COR-L47 (cell line): ENCODE results near the gene DOK1.
"Not testable (repeated sequence)": the region's sequence is repeated elsewhere in the genome, so short reads cannot be mapped to it uniquely, and the experiment has no call there.

ENCODE experiments used
- DNase-seq: peaks from one replicate; lab custom pipeline; 2025; lab: John Stamatoyannopoulos, UW

DOK1 gene

DNA sequence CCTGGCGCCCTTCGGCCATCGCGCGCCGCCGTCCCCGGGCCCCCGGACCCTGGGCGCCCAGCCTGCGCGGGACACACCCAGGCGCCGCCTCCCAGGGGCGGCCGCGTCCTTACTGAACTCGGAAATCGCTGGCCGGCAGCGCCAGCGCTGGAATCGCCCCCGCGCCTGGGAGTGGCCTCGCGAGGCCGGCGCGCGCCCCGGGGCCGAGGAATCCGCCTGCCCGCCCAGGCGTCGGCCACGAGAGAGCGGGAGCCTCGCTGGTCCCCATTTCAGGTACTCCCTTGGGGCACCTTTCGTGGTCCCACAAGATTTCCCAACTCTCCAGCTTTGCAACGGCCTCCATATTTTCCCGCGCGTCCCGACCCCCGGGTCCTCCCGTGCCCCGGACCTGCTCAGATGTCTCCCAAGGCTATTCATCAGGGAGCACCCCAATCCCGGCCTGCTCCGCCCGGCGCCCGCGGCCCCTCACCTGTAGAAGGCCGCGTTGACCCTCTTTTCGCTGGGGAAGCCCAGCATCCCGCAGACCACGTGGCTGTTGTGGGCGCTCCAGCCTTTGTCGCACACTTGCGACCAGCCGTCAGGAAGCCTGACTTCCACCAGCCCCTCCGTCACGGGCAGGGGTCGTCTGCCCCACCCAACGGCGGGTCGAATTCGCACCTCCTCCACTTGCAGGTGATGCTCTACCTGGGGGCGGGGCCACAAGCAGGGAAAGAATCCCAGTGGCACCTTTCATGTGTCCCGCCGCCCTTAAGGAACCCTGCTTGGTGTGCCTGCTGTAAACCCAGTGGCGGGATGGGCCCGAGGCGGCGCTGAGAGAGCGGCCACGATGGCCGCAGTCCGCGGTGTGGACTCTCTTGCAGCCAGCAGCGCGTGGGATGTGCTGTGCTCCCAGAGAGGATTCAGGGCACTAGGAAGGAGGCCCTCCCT, 5.4 kb upstream of the DOK1 start:
- DNase-seq, result peak; percentile 69

DNA sequence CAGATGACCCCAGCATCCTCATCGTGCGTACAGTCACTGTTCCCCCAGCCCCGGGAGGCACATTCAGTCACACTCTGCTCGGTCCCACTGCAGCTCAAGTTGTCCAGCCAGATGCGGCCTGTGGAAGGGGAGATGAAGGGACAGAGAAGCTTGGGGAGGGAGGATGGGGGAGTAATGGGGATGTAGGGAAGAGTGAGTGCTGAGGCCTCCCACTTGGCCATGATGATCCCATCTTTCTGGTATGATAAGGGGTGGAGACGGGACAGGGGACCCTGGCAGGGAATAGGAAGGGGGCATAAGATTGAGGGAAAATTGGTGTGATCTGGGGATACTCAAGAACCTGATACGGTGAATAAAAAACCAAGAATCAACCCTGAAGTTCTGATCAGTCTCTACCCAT, 4.3 kb upstream of the DOK1 start:
- no peak for DNase-seq

DNA sequence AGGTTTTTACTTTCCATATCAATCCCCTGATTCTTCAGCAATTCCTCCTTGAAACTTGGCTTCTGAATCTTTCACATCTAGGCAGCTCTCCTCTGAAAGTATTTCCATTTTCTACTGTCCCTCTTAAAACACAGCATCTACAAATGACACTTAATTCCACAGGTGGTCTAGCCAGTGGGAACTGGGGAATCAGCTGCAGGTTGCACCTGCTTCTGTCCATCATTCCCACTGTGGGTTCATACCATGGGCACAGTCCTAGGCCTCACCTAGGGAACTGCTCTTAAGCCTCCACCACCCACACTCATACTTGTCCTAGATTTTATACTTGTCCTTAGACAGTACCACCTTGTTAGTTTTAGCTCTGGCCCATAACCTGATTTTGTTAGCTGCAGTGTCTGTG, 3.0 kb upstream of the DOK1 start:
- no peak for DNase-seq

DNA sequence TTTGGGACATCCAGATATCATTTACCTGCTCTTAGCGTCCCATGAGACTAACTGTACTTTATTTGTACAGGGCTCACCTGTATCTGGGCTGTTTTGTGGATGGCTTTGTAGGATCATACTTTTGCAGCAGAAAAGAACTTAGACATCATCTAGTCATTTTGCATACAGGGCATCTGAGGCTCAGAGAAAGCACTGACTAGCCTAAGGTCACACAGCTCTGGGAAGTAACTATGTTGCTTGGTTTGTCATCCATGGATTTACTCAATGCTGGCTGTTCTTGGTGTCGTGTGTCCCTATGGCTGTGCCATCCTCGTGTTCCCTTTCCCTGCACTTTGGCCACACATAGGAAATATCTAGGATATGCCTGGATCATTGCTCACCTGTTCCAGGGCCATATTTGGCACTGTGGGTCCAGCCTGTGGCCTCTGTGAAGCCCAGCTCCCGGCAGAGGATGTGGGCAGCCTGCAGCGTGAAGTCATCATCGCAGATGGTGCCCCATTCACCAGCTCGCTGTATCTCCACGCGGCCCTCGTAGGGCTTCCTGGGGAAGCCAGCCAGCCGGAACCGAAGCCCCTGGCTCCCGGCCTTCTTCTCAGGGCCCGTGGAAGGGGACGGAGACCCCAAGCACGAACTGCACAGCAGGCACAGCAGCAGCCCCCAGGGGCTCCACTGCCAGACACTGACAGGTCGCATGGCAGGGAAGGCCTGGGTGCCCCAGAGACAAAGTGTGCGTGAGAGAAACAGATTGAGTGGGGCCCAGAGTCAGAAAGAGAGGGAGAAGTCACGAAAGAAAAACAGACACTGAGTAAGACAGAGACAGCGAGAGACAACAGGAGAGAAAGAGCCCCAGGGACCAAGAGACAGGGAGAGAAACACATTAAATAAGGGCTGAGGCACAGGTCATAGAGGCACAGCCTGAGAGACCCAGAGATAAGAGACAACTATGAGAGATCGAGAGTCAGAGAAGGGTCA, 2.3 kb upstream of the DOK1 start:
- no peak for DNase-seq

DNA sequence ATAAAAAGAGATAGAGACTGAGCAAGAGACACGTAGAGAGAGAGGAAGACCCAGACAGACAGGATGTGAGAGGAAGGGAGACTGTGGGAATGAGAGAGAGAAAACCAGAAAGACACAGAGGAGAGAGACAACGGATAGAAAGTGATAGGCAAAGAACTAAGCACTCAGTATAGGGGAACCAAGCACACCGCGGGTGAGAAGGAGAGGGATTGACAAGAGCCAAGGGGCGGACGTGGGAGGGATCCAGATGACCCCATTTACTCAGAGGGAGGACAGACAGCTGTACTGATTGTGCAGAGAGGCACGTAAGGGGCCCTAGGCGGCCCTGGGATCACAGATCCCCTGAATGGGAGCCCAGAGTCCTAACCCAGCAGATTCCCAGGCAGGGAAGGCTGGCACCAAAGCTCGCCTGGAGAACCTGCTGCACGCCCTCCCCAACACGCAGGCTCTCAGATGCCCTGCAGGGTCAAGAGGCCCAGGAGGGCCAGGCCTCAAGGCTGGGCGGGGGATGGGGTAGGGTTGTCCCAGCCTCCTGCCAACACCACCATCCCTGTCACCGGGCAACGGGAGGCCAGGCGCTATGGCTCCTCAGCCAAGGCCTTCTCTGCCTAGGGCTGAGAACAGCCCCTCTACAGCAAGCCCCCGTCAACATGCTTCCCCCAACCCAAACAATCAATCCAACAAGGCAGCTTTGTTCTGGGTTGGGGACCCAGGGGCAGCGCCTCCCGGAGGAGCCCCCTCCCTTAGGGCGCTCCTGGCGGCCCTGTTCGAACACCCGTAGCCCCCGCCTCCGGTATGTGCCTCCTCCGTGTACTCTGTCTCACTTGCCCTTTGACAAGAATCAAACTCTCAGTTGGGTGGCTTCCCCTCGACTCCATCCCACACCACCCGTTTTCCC, 1.4 kb upstream of the DOK1 start:
- no peak for DNase-seq

DNA sequence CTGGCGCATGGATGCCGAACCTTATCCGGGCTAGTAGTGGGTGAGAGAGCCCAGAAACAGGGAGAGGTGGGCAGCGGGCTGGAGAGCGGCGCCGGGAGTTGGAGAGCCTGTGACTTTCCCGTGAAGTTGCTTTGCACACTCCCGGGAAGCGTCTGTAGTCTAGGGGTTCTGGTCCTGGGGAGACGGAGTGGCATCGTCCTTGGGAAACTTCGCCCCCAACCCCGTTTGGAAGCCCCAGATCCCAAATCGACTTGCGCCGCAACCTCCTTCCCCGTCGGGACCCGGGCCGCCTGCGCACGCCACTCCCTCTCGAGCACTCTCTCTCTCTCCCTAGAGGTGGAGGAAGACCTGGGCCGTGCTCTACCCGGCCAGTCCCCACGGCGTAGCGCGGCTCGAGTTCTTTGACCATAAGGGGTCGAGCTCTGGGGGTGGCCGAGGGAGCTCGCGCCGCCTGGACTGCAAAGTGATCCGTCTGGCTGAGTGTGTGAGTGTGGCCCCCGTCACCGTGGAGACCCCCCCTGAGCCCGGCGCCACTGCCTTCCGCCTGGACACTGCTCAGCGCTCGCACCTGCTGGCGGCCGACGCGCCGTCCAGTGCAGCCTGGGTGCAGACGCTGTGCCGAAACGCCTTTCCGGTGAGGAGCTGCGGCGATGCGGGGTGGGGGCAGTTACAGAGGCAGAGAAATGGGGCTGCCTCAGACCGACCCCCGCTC, 456 bp downstream of the DOK1 start:
- peak; percentile 62 for DNase-seq

DNA sequence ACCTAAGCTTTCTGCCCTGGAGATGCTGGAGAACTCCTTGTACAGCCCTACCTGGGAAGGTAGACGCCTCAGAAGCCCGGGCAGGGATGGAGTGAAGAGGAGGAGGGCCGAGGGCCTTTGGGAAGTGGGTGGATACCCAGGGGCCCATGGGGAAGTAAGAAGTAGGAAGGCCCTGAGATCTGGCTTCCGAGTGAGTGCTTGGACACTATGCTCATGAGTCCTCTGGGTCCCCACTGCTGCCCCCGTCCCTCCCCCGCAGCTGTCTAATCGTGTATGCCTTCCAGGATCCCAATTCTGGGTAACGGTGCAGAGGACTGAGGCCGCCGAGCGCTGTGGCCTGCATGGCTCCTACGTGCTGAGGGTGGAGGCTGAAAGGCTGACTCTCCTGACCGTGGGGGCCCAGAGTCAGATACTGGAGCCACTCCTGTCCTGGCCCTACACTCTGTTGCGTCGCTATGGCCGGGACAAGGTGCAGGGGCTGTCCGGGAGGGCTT, 1.1 kb downstream of the DOK1 start:
- DNase-seq, result no peak

DNA sequence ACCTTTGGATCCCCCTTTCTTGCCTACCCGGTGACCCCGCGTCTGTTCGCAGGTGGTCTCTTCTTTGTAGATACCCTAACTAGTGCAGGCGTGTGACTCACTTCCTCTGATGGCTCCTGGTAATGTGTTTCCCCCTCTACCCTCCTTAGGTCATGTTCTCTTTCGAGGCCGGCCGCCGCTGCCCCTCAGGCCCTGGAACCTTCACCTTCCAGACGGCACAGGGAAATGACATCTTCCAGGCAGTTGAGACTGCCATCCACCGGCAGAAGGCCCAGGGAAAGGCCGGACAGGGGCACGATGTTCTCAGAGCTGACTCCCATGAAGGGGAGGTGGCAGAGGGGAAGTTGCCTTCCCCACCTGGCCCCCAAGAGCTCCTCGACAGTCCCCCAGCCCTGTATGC, 1.6 kb downstream of the DOK1 start:
- no peak for DNase-seq

DNA sequence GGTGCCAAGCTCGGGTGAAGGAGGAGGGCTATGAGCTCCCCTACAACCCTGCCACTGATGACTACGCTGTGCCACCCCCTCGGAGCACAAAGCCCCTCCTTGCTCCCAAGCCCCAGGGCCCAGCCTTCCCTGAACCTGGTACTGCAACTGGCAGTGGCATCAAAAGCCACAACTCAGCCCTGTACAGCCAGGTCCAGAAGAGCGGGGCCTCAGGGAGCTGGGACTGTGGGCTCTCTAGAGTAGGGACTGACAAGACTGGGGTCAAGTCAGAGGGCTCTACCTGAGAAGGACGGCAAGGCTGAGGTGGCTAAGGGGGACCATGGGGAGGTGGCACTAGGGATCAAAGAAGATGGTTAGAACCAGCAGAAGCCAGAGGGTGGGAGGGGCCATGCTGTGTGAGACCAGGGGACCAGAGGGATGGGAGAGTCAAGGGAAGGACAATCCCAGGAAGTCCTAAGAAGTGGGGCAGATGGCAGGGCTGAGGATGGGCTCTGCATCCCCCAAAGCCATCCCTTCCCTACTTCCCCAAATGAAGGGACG, 2.4 kb downstream of the DOK1 start:
- DNase-seq, result no peak

DNA sequence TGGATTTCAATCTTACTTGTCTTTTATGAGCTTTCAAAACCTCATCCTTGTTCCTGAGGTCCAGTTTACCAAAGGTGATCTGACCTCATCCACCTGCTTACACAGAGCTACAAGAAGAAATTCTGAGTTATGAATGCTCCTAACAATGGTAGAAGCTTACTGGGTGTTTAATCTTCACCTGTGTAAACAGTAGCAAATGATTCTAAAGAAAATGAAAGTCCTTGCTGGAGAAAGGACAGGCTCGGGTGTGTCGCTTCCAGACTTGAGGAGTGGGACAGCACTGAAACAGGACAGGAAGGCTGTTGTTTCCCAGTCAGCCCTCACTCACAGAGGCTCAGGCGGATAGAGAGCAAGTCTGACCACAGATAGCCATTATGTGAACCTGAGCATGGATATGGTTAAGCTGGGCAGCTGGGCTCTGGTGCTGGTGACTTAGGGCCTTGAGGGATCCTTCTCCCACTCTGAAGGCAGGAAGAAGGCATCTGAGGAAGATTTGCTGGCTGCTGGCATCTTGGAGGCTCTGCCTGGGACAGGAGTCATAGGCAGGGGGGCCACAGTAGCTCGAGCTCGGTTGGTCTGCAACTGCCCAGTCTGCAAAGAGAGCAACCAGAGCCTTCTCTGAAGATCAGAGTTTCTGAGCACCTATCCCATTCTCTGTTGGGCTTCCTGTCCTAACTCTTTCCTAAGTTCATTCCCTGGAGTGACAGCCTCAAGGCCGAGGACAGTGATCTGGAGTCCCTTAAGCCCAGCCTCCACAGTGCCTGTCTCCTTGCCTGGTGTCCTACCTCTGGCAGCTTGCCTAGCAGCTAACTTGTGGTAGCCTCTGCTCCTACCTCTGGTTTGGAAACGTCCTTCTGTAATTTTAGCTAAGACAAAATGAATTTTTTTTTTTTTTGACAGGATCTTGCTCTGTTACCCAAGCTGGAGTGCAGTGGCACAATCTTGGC, 4.0 kb downstream of the DOK1 start:
- DNase-seq, result no peak

DNA sequence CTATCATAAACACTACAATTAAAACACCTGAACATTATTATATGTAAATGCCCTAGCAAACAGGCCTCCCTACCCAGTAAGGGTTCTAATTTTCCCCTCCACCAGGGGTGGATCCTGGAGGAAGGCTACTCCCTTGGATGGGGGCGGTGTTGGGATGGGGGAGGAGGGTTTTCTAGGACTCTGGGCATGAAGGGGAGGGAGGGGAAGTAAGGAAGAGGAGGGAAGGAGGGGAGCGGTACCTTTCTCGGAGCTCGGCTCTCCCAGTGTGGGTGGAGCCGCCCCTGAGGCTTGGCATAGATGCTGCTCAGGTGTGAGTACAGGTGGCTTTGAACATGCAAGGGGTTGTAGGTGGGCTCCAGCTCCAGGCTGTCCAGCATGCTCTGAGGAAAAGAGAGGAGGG, 5.4 kb downstream of the DOK1 start:
- peak; percentile 73 for DNase-seq

DNA sequence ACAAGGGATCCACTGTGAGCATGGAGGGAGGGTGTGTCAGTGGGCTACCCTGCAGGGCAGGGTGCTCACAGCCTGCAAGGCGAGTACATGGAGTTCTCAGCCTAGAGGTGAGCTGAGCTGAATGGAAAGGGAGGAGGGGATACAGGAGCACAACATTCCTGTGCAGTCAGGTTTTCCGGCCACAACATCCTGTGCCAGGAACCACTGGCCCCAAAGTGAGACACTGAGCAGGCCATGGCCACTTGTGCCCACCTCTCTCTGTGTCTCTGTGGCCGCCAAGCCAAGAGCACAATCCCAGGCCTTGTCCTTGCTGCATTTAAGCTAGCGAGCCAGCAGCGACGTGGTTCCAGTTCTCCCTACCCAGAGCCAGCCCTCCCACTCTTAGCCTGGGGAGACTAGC, 6.1 kb downstream of the DOK1 start:
- no peak for DNase-seq

DNA sequence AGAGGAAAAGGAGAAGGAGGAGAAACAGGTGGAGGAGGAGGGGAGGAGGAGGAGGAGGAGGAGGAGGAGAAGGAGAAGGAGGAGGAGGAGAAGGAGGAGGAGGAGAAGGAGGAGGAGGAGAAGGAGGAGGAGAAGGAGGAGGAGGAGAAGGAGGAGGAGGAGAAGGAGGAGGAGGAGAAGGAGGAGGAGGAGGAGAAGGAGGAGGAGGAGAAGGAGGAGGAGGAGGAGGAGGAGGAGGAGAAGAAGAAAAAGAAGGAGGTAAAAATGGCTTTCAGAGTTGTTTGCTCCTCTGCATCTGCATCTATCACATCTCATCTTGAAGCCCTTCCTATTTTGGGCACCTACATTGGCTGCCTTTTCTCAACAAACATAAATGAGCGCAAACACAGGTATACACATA, 6.5 kb downstream of the DOK1 start:
- DNase-seq, result not testable (repeated sequence)

DNA sequence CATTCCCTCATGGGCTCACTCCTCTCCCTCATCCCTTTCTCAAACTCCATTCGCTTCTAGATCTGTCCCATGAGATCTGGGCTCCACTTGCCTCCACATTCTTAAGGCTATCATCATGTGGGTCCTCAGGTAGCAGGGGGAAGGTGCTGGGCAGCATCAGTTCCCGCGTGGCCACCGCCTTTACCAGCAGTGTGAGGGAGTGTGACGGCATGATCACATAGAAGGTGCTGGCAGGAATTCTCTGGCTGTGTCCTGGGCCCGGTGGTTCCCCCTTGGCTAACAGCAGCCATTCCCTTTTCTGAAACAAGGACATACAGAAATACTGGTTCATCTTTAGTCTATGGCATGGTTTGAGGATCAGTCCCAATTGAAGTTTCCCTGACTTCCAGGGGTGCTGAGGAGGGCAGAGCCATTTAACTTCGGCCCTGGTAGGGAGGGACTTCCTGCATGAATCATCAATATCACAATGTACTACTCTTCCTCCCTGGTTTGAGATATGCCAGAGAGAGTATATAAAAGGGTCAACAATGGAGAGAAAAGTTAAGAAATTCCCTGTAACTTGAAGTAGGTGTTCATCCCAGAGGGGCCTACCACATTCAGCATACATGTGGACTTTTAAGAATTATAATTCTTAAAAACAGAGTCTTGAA, 7.7 kb downstream of the DOK1 start:
- no peak for DNase-seq

DNA sequence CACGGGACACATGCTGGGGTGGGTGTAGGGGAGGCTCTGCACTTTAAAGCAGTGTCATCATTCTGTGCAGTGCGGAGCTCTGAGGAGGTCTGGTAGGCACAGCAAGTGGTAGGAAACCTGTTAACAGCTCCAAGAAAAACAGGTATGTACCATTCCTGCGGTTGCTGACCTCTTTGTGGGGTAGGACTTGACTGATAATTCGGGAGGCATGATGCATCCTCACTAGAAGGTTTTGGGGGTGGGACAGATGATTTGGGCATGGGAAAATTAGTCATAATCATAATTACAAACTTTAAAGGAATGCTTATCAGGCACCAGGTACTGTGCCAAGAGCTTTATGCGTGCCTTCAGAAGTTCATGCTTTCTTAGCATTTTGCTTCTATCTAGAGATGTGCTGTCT, 9.7 kb downstream of the DOK1 start:
- DNase-seq, result no peak

DNA sequence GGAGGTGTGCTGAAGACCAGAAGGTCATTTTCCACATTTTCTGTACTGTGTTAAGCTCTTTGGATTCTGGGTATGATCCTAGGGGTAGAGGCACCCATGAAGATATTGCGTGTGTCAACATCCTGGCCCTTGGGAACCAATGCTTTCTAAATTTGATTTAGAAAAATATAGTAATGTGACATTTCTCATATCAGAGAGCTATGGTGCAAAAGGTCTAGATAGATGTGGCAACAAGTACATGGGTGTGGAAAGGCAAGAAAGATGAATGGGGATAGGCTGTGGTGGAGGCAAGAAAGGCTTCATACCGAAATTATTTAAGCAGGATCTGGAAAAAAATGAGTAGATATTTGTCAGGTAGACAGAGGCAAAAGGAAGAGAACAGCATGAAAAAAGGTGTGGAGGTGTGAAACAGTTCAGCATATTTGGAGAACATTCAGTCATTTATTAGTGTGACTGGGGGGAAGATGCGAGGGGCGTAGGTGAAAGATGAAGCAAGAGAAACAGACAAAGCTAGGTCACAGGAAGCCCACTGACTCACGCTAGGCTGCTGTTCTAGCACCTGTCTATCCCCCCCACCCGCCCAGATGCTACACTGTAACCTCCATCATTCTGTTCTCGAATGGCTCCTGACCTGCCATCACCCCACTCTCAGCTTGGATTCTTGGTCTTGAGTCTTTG, 11.7 kb downstream of the DOK1 start:
- no peak for DNase-seq

DNA sequence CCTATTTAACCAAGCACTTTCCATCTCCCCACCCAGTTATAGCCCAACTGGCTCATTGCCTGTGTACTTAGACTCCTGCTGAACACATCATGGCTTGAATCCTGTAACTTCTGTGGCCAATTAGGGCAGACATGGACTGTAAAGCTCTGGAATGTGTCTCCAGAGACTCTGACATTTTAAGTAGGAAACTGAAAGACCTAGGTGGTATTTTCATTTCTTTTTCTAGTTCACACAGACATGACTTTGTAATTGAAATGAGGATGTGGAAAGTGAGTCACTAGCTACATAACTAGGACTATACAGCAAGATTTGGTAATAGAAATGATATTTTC, 12.2 kb downstream of the DOK1 start:
- DNase-seq, result no peak

DNA sequence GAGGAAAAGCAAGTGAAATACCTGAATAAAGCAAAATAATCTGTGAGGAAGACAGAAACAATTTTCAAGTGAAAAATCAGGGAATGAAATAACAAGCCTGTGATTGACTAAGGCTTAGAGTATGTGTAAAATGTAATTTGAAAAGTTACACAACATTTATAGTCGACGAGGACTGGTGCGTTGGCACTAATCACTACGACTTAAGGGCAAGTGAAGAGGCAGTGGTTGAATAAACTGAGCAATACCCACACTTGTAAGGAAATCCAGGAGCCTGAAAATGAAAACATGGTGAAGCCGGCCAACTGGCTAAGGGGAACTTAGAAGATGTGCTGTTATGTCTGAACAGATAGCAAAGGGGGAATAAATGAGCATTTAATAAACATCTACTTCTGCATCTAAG, 13.4 kb downstream of the DOK1 start:
- no peak for DNase-seq

DNA sequence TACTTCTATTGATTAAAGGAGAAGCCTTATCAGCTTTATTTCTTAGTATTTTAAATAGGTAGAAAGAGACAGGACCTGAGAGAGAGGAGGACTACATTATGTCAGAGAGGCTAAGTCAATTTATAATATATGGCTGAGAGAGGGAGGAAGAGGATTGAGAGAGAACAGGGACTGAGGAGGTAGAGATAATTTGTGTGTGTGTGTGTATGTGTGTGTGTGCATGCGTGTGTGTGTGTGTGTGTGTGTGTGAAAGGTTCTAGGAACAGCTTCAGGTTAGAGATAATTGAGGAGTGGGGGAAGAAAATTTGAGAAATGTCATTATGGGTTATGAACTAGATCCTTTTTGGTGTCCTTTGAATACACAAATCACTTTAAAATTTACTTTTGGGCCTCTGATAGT, 15.2 kb downstream of the DOK1 start:
- no peak for DNase-seq
